Activated CD4-positive, alpha-beta T cell treated with anti-CD3 and anti-CD28 coated beads for 36 hours (primary cell): Measurements from ENCODE around the gene CBFB. TPM values are rescaled to one million over a fixed set of nuclear protein-coding genes. Genes with fewer than 3 reads are reported as not detected.

Source experiments
- ATAC-seq: fragments of 200-7000 bp; cut with Tn5 transposase; one replicate; pipeline ENCODE4 v1.10.0; 2021; ENCODE audit warnings: mild to moderate bottlenecking, moderate library complexity
- CTCF ChIA-PET: fragments of 350-600 bp; sonication (Branson Sonifier 250); formaldehyde crosslinking; loops from one replicate; lab custom pipeline; 2021; ENCODE audit warnings: antibody characterized with exemption; lab: Charles Lee
- POLR2A ChIA-PET: fragments of 350-600 bp; sonication (Branson Sonifier 250); formaldehyde crosslinking; loops from one replicate; lab custom pipeline; 2021; ENCODE audit warnings: antibody characterized with exemption, inconsistent platforms; lab: Charles Lee
- DNase-seq: peaks from one replicate; pipeline ENCODE4 v3.0.0-alpha.2; 2020
- H3K27ac Mint-ChIP-seq: one replicate; pipeline ENCODE4 v1.8.0; 2021; ENCODE audit warnings: mixed read lengths
- H3K27me3 Mint-ChIP-seq: one replicate; pipeline ENCODE4 v1.8.0; 2021; ENCODE audit warnings: mixed read lengths
- H3K36me3 Mint-ChIP-seq: one replicate; pipeline ENCODE4 v1.8.0; 2021; ENCODE audit warnings: low read depth, mixed read lengths
- H3K4me1 Mint-ChIP-seq: one replicate; pipeline ENCODE4 v1.8.0; 2021; ENCODE audit warnings: mixed read lengths
- H3K4me3 Mint-ChIP-seq: one replicate; pipeline ENCODE4 v1.8.0; 2021; ENCODE audit warnings: mild to moderate bottlenecking, moderate library complexity, mixed read lengths
- H3K9me3 Mint-ChIP-seq: one replicate; pipeline ENCODE4 v1.8.0; 2021; ENCODE audit warnings: low read depth, mixed read lengths
- intact Hi-C, 2 experiments: fragments of 100-400 bp; cut with DNase I in 1 of 2; cut with micrococcal nuclease in 1 of 2; formaldehyde crosslinking; loops; one replicate each; pipeline versions ENCODE4 v1.14.2 to v1.15.1; 2022 to 2024; cut with DNase I, micrococcal nuclease
- total RNA-seq, 2 experiments: library from RNA; stranded (reverse); gene quantifications; one replicate each; pipeline ENCODE4 v1.2.3, GENCODE V29; 2021

The CBFB gene
- total RNA-seq, 2 experiments from 2014 or later = 84.6 to 90.2 TPM

DNA sequence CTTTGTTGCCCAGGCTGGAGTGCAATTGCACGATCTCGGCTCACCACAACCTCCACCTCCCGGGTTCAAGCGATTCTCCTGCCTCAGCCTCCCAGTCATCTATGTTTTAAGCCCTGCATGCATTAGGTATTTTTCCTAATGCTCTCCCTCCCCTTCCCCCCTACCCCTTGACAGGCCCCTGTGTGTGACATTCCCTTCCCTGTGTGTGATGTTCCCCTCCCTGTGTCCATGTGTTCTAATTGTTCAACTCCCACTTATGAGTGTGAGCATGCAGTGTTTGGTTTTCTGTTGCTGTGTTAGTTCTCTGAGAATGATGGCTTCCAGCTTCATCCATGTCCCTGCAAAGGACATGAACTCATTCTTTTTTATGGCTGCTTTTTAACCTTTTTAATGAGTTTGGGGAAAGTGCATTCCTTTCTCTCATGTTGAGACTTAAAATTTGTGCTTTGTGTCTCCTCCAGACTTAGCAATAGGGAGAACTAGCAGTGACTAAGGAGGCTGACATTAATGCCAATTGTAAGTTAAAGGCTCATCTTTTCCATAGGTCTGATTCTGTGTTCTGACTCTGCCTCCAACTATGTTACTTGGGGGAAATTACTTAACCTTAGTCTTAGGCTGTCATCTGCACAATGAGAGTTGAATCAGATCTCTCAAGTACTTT, 63.1 kb downstream of the CBFB start:
- intact Hi-C loops = no loop called here
- peaks cover 8% of the 10 kb centered on the region for H3K4me1 Mint-ChIP-seq
- H3K36me3 Mint-ChIP-seq = peaks cover 5% of the 10 kb centered on the region
- no peak for DNase-seq
- ATAC-seq = peak; percentile 91
- ChIA-PET POLR2A (interaction anchor here (0.6 kb wide), 1 partner anchor 289 kb away, joined by 8 read pairs; no protein-coding TSS in a partner anchor), CTCF (no interaction called here)
- no peaks in the 10 kb centered on the region for H3K27me3 Mint-ChIP-seq
- peak overlapping the region; percentile 85 for H3K27ac Mint-ChIP-seq
- no peak overlapping the region for H3K4me3 Mint-ChIP-seq
- no peaks in the 10 kb centered on the region for H3K9me3 Mint-ChIP-seq

DNA sequence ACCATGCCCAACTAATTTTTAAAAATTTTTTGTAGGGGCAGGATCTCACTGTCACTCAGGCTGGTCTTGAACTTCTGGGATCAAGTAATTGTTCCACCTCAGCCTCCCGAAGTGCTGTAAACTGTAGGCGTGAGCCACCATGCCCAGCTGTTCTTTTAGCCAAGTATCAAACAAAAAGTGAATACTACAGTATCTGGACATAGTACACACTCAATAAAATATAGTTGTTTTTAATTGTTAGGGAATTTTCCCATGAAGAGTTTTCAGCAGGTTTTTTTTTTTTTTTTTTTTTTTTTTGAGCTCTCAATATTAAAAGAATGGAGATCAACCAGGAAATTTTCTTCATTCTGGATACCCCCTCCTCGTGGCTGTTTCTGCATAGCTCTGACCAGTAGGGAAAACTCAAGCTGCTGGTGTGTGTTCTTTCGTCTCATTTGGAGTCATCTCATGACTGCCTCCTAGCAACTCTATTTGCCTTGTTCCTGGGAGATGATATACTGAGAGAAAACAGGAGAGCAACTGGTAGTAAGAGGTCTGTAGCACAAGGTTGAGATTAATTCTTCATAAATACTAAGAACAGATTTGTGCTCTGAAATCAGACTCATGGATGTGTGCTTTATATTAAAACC, 64.3 kb downstream of the CBFB start:
- Mint-ChIP-seq H3K27me3 (no peaks in the 10 kb centered on the region), H3K36me3 (peaks cover 3% of the 10 kb centered on the region), H3K4me1 (peaks cover 8% of the 10 kb centered on the region), H3K4me3 (no peak overlapping the region), H3K9me3 (no peaks in the 10 kb centered on the region), H3K27ac (peak overlapping the region; percentile 60)
- DNase-seq (no peak), ATAC-seq (no peak)
- intact Hi-C loops = no loop called here
- POLR2A ChIA-PET = no interaction called here
- CTCF ChIA-PET = interaction anchor here (0.7 to 2.3 kb wide), 4 partner anchors 11 to 184 kb away, joined by 3 to 9 read pairs (median 6); no protein-coding TSS in a partner anchor

DNA sequence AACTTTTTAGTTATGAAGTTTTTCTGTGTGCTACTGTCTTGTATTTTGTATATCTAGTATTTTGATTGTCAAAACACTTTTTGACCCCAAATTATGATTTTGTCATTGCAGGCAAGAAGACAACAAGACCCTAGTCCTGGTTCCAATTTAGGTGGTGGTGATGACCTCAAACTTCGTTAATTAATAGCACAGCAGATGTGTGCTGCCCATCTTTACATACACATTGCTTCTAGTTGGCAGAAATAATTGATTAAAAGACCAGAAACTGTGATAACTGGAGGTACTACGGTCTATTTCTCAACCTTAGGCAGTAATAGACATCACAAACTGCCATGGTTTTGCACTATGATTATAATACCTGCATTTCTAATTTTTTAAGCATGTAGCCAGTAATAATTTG, 69.7 kb downstream of the CBFB start:
- Mint-ChIP-seq H3K36me3 (peaks cover 5% of the 10 kb centered on the region), H3K4me1 (peaks cover 5% of the 10 kb centered on the region), H3K27ac (no peak overlapping the region), H3K4me3 (no peak overlapping the region), H3K9me3 (no peaks in the 10 kb centered on the region), H3K27me3 (no peaks in the 10 kb centered on the region)
- ChIA-PET CTCF (interaction anchor here (0.6 to 3.6 kb wide), 5 partner anchors 9 to 292 kb away, joined by 3 to 40 read pairs (median 4); no protein-coding TSS in a partner anchor), POLR2A (no interaction called here)
- DNase-seq = no peak
- ATAC-seq = no peak
- intact Hi-C loops = no loop called here

DNA sequence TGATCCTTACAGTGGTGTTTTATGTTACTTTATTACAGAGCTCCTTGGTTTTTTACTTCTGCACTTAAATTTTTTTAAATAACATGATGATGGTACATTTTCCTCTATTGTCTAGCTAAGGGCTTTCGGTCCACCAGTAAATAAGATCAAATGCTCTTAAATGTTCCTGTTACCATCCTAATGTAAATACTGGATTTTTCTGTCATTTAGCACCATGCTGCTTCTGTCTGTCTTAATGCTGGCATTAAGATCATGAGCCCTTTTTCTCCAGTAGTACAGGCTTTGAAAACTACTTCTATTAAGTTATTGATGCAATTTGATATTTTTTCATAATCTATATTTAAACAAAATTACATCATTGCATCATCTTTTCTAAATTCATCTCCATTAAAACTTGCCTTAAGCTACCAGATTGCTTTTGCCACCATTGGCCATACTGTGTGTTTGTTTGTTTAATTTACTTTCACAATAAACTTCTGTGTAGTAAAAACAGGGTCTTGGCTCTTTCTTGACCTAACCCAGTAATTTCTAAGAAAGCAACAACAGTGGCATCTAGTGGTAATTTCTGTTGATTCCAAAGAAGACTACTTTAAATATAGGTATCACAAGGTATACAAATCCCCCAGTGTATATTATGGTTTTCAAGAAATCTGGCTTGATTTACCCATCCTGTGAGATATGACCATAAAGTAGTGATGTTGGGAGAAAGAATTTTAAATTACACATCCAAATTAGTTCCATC, 71.8 kb downstream of the CBFB start:
- Mint-ChIP-seq H3K4me3 (no peak overlapping the region), H3K9me3 (no peaks in the 10 kb centered on the region), H3K4me1 (peaks cover 5% of the 10 kb centered on the region), H3K36me3 (peaks cover 5% of the 10 kb centered on the region), H3K27me3 (no peaks in the 10 kb centered on the region), H3K27ac (no peak overlapping the region)
- ChIA-PET CTCF (interaction anchor here (0.5 to 3.6 kb wide), 18 partner anchors 10 to 147 kb away, joined by 3 to 40 read pairs (median 6); partner anchors contain the start of genes CBFB and PHAF1), POLR2A (interaction anchor here (1.4 kb wide), 1 partner anchor 115 kb away, joined by 3 read pairs; no protein-coding TSS in a partner anchor)
- intact Hi-C loops = loop anchor here (1.0 to 5.0 kb wide), 5 partner anchors 43 to 123 kb away; no protein-coding TSS in a partner anchor
- no peak for DNase-seq
- ATAC-seq = no peak

DNA sequence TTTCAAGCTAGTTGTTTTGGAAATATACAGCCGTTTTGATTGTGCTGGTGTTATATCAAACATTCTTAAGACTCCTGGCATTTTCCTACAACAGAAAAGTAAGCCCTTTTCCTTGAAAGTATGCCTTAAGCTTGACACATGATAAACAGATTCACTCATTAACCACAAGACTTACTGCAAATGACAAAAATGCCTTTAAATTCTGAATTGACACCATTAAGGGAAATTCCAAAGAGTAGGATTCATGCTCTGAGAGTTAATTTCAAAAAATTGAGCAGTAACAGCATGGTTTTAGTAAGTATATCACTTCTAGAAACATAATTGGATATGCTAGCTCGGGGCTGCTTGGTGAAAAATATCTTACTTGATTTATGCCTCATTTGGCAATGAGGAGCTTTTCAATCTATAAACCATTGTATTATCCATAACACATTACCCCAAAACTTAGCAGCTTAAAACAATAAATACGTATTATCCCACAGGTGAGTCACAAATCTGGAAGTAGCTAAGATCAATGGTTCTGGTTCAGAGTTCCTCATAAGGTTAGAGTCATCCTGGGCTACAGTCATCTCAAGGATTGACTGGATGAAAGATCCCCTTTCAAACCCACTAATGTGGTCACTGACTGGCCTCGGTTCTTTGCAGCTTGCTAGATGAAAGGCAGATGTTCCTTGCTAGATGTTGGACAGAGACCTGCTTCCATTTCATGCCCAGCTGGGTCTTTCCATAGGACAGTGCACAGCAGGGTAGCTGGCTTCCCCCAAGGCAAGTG, 72.5 kb downstream of the CBFB start:
- Mint-ChIP-seq H3K4me3 (no peak overlapping the region), H3K27ac (no peak overlapping the region), H3K9me3 (no peaks in the 10 kb centered on the region), H3K27me3 (no peaks in the 10 kb centered on the region), H3K4me1 (peaks cover 5% of the 10 kb centered on the region), H3K36me3 (peaks cover 5% of the 10 kb centered on the region)
- DNase-seq (peak; percentile 51), ATAC-seq (peak; percentile 79)
- ChIA-PET POLR2A (interaction anchor here (0.6 to 1.4 kb wide), 3 partner anchors 36 to 170 kb away, joined by 3 to 7 read pairs (median 3); no protein-coding TSS in a partner anchor), CTCF (interaction anchor here (0.9 to 3.6 kb wide), 16 partner anchors 9 to 125 kb away, joined by 3 to 40 read pairs (median 6); partner anchors contain the start of genes CBFB and PHAF1)
- intact Hi-C loops = loop anchor here (1.0 to 5.0 kb wide), 5 partner anchors 44 to 124 kb away; no protein-coding TSS in a partner anchor

DNA sequence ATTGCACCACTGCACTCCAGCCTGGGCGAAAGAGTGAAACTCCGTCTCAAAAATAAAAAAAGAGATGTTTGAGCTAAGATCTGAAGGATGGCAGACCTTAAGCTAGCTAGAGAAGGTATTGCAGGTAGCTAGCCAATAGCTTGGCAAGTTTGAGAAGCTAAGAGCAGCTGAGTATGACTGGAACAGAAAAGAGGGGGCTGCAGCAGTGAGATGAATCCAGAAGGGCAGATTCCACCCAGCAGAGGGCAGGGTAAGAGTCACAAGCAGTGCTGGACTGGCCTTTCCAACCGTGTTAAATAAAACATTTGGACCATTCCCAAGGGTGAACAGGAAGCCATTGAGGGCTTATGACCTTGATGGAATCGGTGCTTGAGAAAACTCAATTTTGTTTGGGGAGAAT, 75.1 kb downstream of the CBFB start:
- intact Hi-C loops = loop anchor here in 1 of 2 experiments (5.0 kb wide), 1 partner anchor 47 kb away; no protein-coding TSS in a partner anchor
- H3K4me1 Mint-ChIP-seq = peaks cover 5% of the 10 kb centered on the region
- peak; percentile 16 for DNase-seq
- CTCF ChIA-PET = interaction anchor here (1.1 to 2.4 kb wide), 5 partner anchors 8 to 74 kb away, joined by 3 to 9 read pairs (median 4); no protein-coding TSS in a partner anchor
- H3K27me3 Mint-ChIP-seq = no peaks in the 10 kb centered on the region
- H3K27ac Mint-ChIP-seq = no peak overlapping the region
- peak; percentile 42 for ATAC-seq
- no peak overlapping the region for H3K4me3 Mint-ChIP-seq
- POLR2A ChIA-PET = no interaction called here
- peaks cover 5% of the 10 kb centered on the region for H3K36me3 Mint-ChIP-seq
- no peaks in the 10 kb centered on the region for H3K9me3 Mint-ChIP-seq

DNA sequence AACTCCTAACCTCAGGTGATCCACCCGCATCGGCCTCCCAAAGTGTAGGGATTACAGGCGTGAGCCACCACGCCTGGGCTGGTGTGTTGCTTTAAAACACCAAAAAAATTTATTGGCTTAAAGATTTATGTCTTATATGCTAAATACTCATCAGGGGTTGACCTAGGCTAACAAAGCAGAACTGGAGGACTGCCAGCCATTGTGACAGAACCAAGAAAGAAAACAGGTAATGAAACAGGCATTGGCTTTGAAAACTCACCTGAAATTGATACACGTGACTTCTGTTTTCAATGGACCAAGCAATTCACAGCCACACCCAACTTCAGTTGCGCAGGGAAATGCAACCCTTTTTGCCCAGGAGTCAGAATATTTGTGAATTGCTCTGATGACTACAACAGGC, 75.9 kb downstream of the CBFB start:
- intact Hi-C loops = loop anchor here in 1 of 2 experiments (5.0 kb wide), 2 partner anchors 48 to 52 kb away; partner anchors contain the start of genes FBXL8 and TRADD
- H3K4me3 Mint-ChIP-seq = no peak overlapping the region
- ChIA-PET POLR2A (no interaction called here), CTCF (interaction anchor here (1.3 to 2.4 kb wide), 2 partner anchors 50 to 75 kb away, joined by 4 to 9 read pairs; no protein-coding TSS in a partner anchor)
- ATAC-seq = no peak
- H3K27ac Mint-ChIP-seq = no peak overlapping the region
- no peak for DNase-seq
- no peaks in the 10 kb centered on the region for H3K9me3 Mint-ChIP-seq
- peaks cover 7% of the 10 kb centered on the region for H3K4me1 Mint-ChIP-seq
- peaks cover 2% of the 10 kb centered on the region for H3K36me3 Mint-ChIP-seq
- no peaks in the 10 kb centered on the region for H3K27me3 Mint-ChIP-seq

DNA sequence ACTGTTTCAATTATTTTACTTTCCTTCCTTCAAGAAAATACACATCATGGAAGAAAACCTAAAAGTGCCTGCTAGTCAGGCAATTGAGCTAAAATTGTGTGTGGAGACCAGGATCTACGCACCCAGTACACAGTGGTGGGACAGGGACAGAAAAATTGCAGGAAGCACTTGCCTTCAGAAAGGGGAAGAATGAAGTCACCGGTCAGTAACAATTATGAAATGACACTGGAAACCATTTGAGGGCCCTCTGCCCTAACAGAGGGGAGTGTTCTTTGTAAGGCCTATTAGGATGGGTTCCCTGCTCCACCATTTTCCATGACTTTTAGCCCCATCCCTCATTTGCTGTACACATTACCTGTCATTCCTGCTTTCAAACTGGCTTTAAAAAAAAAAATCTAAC, 76.3 kb downstream of the CBFB start:
- intact Hi-C loops = loop anchor here in 1 of 2 experiments (5.0 kb wide), 1 partner anchor 52 kb away; the partner anchor contains the start of genes FBXL8 and TRADD
- POLR2A ChIA-PET = no interaction called here
- H3K4me1 Mint-ChIP-seq = peaks cover 7% of the 10 kb centered on the region
- no peaks in the 10 kb centered on the region for H3K27me3 Mint-ChIP-seq
- no peak for ATAC-seq
- CTCF ChIA-PET = interaction anchor here (1.1 to 1.4 kb wide), 2 partner anchors 68 to 87 kb away, joined by 3 to 5 read pairs; no protein-coding TSS in a partner anchor
- H3K4me3 Mint-ChIP-seq = no peak overlapping the region
- H3K27ac Mint-ChIP-seq = no peak overlapping the region
- no peak for DNase-seq
- peaks cover 2% of the 10 kb centered on the region for H3K36me3 Mint-ChIP-seq
- no peaks in the 10 kb centered on the region for H3K9me3 Mint-ChIP-seq

DNA sequence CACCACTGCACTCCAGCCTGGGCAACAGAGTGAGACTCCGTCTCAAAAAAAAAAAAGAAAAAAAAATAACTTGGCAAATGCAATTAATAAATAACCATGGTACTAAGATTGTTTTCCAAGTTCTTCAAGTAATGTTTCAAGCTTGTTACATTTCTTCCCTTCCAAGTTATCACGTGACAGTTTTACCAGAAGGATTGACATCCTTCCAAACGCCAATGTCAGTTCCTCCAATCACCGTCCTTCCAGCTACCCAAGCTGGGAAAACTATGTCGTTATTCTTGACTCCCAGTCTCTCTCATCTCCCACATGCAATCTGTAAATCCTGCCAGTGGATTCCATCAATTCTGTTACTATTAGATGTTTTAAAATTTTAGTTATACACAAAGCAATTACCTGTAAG, 76.9 kb downstream of the CBFB start:
- Mint-ChIP-seq H3K4me3 (no peak overlapping the region), H3K27me3 (no peaks in the 10 kb centered on the region), H3K27ac (no peak overlapping the region), H3K4me1 (peaks cover 13% of the 10 kb centered on the region), H3K9me3 (no peaks in the 10 kb centered on the region), H3K36me3 (peaks cover 2% of the 10 kb centered on the region)
- CTCF ChIA-PET = interaction anchor here (0.7 to 1.6 kb wide), 5 partner anchors 49 to 129 kb away, joined by 3 to 5 read pairs (median 3); partner anchors contain the start of gene TRADD
- ATAC-seq (no peak), DNase-seq (no peak)
- POLR2A ChIA-PET = interaction anchor here (0.6 kb wide), 1 partner anchor 100 kb away, joined by 5 read pairs; no protein-coding TSS in a partner anchor
- intact Hi-C loops = loop anchor here in 1 of 2 experiments (5.0 kb wide), 1 partner anchor 51 kb away; the partner anchor contains the start of genes FBXL8 and TRADD

DNA sequence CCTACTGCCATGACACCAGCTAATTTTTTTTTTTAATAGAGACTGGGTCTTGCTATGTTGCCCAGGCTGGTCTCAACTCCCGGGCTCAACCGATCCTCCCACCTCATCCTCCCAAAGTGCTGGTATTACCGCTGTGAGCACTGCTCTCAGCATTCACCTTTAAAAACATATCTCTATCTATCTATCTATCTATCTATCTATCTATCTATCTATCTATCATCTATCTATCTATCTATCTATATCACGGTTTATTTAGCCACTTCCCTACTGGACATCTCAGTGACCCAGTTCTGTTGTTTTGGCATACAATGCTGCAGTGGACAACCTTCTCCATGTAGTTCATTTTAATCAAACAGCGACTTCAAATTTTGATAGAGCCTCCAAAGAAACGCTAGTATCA, 79.5 kb downstream of the CBFB start:
- H3K27ac Mint-ChIP-seq = no peak overlapping the region

More for the DNA sequence above, 79.5 kb downstream of the CBFB start:
- no peak overlapping the region for H3K4me3 Mint-ChIP-seq
- H3K4me1 Mint-ChIP-seq = peaks cover 21% of the 10 kb centered on the region
- ChIA-PET CTCF (interaction anchor here (0.5 to 0.9 kb wide), 3 partner anchors 9 to 147 kb away, joined by 3 to 4 read pairs (median 3); partner anchors contain the start of gene CES3), POLR2A (no interaction called here)
- intact Hi-C loops = loop anchor here (2.0 to 5.0 kb wide), 4 partner anchors 49 to 202 kb away; partner anchors contain the start of genes FBXL8 (in 1 of the 2) and TRADD (in 1 of the 2)
- no peak for DNase-seq
- peaks cover 7% of the 10 kb centered on the region for H3K36me3 Mint-ChIP-seq
- no peaks in the 10 kb centered on the region for H3K27me3 Mint-ChIP-seq
- H3K9me3 Mint-ChIP-seq = no peaks in the 10 kb centered on the region
- ATAC-seq = no peak
